ENCODE results near the gene NQO2.

DNA sequence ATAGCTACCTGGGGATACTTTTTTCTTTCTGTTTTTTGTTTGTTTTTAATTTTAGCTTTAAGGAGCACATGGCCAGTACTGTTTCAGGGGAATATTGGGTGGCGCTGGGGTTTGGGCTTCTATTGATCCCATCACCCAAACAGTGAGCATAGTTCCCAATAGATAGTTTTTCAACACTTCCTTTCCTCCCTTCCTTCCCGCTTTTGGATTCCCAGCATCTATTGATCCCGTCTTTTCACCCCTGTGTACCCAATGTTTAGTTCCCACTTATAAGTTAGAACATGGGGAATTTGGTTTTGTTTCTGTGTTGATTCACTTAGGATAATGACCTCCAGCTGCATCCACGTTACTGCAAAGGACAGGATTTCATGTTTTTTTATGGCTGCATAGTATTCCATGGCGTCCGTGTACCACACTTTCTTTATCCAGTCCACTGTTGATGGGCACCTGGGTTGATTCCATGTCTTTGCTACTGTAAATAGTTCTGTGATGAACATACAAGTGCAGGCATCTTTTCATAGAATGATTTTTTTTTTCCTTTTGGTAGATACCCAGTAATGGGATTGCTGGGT, 20.1 kb downstream of the NQO2 start:
- TF ChIP-seq CTCF (IDR thresholded peaks at IDR 0.05; ENCODE audit: low read length), result no peak
- TF ChIP-seq EZH2 (IDR thresholded peaks at IDR 0.05; ENCODE audit: borderline replicate concordance, low read length), result no peak
